NCI-H2107 treated with DMSO at 0.1 percent for 48 hours (cell line): Measurements from ENCODE around the gene RFPL3.
"Not testable (repeated sequence)": the region's sequence is repeated elsewhere in the genome, so short reads cannot be mapped to it uniquely, and the experiment has no call there.

ENCODE experiments used
- DNase-seq: peaks from one replicate; lab custom pipeline; 2025; ENCODE audit not compliant: unreplicated experiment; lab: John Stamatoyannopoulos, UW

Gene RFPL3

DNA sequence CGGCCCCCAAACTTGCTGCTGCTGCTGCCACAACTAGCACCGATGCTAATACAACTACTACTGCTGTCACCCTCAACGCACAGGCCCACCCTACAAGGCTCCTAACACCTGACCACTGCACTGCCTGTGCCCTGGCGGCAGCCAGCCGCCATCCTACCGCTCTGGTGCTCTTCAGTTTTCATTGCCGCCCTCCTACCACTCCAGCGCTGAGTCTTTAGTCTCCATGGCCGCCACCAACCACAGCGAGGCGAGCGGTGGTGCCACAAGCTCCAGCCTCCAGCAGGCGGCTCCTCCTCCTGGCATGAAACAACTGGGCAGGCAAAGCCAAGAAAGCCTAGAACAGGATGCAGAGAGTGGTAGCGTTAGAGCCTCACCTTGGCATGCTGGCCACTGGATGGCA is 5.0 kb upstream of the RFPL3 start:
- DNase-seq = no peak

- DNase-seq = no peak
These were observed 4.4 kb upstream of the RFPL3 start for GRCh38 chr22:32353292-32353691.

DNA sequence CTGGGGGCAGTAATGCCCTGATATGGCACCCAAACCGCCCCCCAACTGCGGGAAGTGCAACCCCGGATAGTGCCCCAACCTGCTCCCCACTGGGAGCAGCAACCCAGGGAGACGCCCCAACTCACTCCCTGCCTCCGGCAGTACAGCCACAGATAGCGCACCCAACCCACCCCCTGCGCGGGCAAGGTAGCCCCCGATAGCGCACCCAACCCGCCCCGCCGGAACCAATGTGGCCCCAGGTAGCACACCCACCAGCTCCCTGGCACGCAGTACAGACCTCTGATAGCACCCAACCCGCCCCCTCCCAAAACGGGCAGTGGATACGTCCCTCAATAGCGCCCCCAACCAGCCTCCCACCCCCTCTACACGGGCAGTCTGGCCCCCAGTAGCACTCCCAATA is 3.8 kb upstream of the RFPL3 start:
- DNase-seq = no peak

DNA sequence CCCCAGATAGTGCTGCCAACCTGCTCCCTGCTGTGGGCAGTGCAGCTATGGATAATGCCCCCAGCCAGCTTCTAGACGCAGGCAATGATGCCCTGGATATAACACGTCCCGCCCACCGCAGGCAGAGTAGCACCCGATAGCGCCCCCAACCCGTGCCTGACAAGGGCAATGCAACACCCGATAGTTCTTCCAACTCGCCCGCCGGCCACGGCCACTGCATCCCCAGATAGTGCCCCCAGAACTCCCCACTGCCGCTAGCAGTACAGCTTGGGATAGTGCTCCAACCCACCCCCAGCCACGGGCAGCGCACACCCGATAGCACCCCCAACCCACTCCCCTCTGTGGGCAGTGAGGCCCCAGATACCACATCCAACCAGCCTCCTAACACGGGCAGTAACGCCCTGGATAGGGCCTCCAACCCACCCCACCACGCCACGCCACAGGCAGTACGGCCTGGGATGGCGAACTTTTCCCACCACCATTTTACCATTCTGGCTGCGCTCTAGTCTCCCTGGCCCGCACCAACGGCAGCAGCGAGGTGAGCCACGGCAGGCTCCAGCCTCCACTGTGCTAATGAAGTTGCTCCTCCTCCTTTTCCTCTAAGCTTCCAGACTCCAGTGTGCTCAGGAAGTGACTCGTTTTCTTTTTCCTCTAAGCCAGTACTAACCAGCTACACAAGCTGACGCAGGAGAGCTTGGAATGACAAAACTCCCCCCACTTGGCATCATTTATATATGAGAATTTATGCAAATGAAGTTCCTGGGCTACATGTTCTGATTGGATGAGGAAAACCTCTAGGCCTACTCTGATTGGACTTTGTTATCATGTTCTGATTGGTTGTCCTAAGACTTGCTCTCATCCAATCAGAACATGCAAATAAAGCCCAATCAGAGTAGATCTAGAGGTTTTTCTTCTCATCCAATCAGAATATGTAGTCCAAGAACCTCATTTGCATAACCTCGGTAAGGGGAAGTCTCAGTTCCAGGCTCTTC is 3.0 kb upstream of the RFPL3 start:
- DNase-seq = no peak

DNA sequence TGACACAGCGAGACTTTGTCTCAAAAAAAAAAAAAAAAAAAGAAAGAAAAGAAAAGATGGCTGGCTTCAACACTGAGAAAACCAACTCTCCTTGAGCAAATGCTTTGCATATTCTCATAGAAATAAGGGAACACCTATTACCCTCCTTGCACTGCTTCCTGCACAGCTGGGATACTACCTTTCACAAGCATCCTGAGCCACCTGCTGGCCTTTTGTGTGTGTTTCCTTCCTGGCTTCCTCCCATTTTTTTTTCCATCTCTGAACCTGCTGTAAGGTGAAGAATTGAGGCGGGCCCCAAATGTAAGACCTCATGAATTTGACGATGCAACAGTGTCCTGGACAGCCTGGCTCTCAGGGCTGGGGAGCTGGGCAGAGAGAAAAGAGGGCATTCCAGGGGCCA is 1.9 kb upstream of the RFPL3 start:
- peak; percentile 9 for DNase-seq

- not testable (repeated sequence) for DNase-seq
These were observed 2.4 kb downstream of the RFPL3 start for GRCh38 chr22:32360096-32360495.

DNA sequence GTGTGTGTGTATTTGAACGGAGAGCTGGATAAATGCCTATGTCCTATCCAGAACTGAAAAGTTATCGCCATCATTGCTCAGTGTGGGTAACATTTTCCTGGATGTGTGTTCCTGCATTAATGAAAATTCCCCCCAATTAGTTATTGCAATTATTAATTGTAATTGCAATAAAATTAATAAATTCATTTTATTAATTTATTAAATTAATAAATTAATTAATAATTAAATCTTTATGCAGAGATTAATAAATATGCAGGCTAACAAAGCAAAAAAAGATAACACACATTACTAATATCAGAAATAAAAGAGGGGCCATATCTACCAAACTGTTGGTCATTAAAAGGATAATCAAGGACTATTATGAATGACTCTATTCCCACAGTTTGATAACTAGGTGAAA is 3.6 kb downstream of the RFPL3 start:
- DNase-seq = no peak

DNA sequence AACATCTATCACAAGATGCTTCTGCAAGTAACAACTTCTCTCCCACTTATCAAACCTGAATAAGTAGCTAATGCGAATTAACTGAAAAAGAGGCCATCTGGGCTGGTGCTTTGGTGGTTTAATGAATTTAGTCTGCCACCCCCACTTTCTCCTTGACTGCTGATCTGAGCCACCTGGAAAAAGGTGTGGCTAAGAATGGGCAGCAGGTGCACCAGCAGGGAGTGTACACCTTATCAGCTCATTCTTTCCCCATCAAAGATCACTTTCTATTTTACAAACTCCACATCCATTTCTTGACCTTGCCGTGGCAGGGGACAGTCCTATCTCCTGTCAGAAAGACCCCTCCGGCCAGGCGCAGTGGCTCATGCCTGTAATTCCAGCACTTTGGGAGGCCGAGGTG is 6.5 kb downstream of the RFPL3 start:
- peak; percentile 6 for DNase-seq

DNA sequence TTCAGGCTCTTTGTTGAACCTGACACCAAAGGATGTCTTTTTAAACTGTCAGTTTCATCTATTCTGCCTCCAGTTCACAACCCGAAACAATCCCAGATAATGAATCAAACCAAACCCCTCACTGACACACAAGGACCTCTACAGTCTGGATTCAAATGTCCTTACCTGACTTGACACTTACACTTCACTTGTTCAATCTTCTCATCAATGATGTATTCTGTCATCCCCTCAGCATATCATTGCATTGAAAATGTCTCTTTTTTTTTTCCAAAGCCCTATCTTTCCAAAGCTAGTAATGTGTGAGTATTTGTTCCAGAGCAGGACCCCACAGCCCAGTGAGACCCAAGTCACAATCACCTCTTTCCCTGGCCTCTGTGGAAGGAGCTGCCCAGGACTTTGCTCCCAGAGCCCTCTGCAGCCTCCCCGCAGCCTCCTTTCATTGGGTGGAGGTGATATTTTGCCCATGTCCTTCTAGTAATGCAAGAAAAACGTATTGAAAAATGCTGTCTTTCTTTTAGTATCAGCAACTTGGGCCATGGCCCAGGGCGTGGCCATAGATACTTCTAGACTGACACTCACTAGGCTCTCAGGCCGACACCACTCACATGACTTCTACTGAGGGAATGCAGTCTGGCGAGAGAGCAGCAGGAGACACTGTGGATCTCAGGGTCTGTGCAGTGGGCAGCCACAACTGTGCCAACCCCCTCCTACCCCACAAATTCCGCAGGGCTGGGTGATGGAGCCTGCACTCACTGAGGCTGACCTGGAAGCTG is 18.2 kb downstream of the RFPL3 start:
- DNase-seq = no peak

GRCh38 chr22:32376681-32377080 is 19.0 kb downstream of the RFPL3 start:
- DNase-seq = no peak

DNA sequence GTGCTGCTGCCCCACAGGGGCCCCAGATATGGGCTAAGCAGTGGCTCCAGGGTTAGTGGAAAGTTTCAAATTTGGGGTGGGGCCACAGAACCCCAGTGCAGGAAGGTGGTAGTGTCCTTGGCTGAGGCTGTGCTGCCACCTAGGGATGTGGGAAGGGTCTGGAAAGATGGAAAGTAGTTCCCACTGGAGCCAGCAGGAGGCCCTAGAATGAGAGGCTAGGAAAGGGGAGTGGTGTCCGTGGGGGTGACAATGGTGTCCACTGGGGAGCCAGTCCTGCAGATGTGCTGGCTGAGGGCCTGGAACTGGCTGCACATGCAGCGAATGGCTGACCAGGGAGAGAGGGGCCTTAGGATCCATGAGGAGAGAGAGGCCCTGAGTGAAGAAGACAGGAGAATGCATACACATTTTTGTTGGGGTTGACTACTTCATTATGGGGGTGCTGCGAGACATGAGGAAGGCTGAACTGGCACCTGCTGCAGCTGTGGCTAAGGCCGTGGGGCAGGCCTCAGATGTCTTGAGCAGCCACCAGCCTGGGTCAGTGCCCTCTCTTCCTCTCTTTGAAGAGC is 21.1 kb downstream of the RFPL3 start:
- DNase-seq = peak; percentile 2

GRCh38 chr22:32380991-32381390 is 23.3 kb downstream of the RFPL3 start:
- peak; percentile 20 for DNase-seq

GRCh38 chr22:32385681-32386080 is 28.0 kb downstream of the RFPL3 start:
- DNase-seq = no peak

DNA sequence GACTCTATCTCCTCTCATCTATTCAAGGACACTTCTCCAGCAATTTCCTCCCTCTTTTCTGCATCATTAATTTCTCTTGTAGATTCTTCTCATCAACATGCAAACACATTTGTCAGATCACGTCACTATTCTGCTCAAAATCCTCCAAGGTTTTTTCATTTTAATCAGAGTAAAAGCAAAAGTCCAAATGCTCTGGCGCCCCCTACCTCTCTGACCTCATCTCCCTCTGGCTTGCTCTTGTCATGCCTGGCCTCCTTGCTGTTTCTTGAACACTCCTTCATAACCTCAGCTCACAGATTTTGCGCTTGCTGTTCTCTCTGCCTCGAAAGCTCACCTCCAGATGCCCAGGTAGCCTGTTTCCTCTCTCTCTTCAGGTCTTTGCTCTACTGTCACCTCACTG is 32.0 kb downstream of the RFPL3 start:
- no peak for DNase-seq

DNA sequence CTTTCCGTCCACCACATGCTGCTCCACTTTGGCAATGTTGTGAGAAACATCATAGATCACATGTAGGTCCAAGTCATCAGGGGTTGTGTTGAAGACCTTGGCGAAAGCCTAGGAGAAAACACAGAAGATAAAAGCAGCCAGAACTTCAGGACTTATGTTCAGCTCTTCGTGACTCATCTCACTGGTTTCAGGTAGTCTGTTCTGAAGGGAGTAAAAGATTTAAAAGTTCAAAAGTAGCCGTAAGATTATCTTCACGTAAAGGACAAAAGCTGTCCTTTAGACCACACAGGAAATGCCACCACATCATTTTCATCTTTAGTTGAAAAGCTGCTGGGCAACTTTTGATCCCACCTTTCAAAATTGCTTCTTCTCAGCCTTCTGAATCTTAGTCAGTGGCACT is 37.4 kb downstream of the RFPL3 start:
- no peak for DNase-seq

- no peak for DNase-seq
These were observed 38.6 kb downstream of the RFPL3 start for GRCh38 chr22:32396255-32396654.

DNA sequence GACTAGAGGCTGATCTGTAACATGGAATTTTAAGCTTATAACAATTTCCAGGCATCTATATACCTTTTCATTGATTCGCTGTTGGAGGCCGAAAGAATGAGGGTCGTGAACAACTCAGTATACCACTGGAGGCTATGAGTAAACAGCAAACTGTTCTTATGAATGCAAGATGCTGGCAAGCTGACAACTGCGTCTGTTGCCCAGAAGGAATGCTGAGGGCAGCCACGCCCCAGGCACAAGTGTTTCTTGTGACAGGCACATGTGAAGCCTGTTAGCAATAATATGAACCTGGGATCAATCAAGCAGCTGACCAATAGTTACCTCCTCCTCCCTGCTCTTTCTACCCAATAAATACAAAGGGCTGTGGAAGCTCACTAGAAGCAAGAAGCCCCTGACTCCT is 39.1 kb downstream of the RFPL3 start:
- no peak for DNase-seq

DNA sequence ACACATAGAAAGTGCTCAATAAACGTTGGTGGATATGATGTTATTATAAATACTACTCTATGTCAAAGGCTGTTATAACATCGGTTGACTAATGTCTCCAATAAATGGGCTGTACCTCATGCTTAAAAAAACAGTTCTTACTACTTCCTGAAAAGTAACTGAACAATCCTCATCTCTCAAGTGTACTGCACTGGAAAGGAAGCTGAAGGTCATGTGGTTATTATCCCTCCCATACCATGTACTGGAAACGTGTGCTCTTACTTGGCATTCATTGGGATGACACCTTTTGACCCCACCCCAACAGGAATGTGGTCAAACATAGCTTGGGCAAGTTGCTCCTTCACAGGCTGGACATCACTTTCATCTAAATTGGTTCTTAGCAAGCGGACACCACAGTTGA is 43.8 kb downstream of the RFPL3 start:
- DNase-seq = no peak

GRCh38 chr22:32404021-32404420 is 46.4 kb downstream of the RFPL3 start:
- DNase-seq = no peak

- no peak for DNase-seq
These were observed 49.6 kb downstream of the RFPL3 start for GRCh38 chr22:32407312-32407711.

DNA sequence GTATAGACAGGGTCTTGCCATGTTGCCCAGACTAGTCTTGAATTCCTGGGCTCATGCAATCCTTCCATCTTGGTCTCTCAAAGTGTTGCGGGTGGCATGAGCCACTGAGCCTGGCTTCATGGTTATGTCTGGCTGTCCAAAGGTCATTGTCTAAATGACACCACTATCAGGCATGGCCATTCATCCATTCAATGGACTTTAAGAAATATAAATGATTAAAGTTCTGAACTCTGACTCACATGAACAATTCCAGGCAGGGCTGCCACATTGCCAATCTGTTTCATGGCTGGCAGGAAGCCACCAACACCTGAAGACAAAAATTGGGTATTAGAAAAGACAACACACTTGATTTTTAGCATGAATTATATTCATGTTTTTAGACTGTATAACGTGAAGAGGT is 50.3 kb downstream of the RFPL3 start:
- no peak for DNase-seq

DNA sequence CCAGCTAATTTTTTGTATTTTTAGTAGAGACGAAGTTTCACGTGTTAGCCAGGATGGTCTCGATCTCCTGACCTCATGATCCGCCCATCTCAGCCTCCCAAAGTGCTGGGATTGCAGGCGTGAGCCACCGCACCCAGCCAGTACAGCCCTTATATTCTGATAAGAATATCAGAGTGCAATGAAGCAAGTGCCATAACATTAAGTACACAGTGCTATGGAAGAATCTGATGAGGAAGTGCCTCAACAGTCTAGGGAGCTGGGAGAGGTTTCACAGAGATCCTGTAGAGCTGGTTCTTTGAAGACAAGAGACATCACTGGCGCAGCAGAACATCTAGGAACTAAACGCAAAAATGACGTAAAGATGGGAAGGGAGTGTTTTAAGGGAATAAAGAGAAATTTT is 52.3 kb downstream of the RFPL3 start:
- DNase-seq = no peak
